Fibroblast of lung (primary cell): ENCODE results near the gene ANK2. TPM values are rescaled to one million over a fixed set of nuclear protein-coding genes. Genes with fewer than 3 reads are reported as not detected.

ENCODE experiments used
- DNase-seq, 2 donors: peaks; one replicate each; pipeline versions ENCODE4 v3.0.0 to v3.0.0-alpha.2; 2010; ENCODE audit warnings: low read depth in 2 of 2
- H2AFZ ChIP-seq: 2 replicates; pipeline ENCODE4 v1.5.1; 2012; ENCODE audit warnings: low read length, control low read depth, inconsistent platforms
- H3K27ac ChIP-seq: 2 replicates; pipeline ENCODE4 v1.5.1; 2011; ENCODE audit warnings: low read length, control low read depth; ENCODE audit not compliant: insufficient read depth
- H3K27me3 ChIP-seq: 2 replicates; pipeline ENCODE4 v1.5.1; 2011; ENCODE audit warnings: mild to moderate bottlenecking, low read length; ENCODE audit not compliant: control insufficient read depth, insufficient read depth
- H3K36me3 ChIP-seq: 2 replicates; pipeline ENCODE4 v1.5.1; 2011; ENCODE audit warnings: low read length; ENCODE audit not compliant: control insufficient read depth, insufficient read depth
- H3K4me1 ChIP-seq: 2 replicates; pipeline ENCODE4 v1.5.1; 2011; ENCODE audit warnings: low read length; ENCODE audit not compliant: control insufficient read depth, insufficient read depth; ENCODE audit errors: extremely low read depth
- H3K4me2 ChIP-seq: 2 replicates; pipeline ENCODE4 v1.5.1; 2011; ENCODE audit warnings: low read length, control low read depth; ENCODE audit not compliant: insufficient read depth; ENCODE audit errors: extremely low read depth
- H3K4me3 ChIP-seq, 4 experiments: fragments of 200-600 bp in 1 of 4; sonication (generic) in 1 of 4; replicated peaks in 1 of 4; 2 replicates each; pipeline ENCODE4 v1.5.1; 2011 to 2016; ENCODE audit warnings: low read length in 4 of 4, low read depth in 3 of 4, mild to moderate bottlenecking in 3 of 4, control low read depth in 2 of 4, inconsistent platforms in 1 of 4, mixed read lengths in 1 of 4; ENCODE audit not compliant: insufficient read depth in 1 of 4; ENCODE audit errors: control extremely low read depth in 1 of 4
- H3K79me2 ChIP-seq: 2 replicates; pipeline ENCODE4 v1.5.1; 2012; ENCODE audit warnings: mild to moderate bottlenecking, low read length, inconsistent platforms; ENCODE audit not compliant: control insufficient read depth, insufficient read depth
- H3K9ac ChIP-seq: 2 replicates; pipeline ENCODE4 v1.5.1; 2011; ENCODE audit warnings: mild to moderate bottlenecking, low read length, control low read depth; ENCODE audit not compliant: insufficient read depth
- H3K9me3 ChIP-seq: 2 replicates; pipeline ENCODE4 v1.5.1; 2012; ENCODE audit warnings: low read depth, low read length; ENCODE audit not compliant: control insufficient read depth, insufficient read depth
- H4K20me1 ChIP-seq: 2 replicates; pipeline ENCODE4 v1.5.1; 2011; ENCODE audit warnings: low read length; ENCODE audit not compliant: control insufficient read depth, insufficient read depth; ENCODE audit errors: extremely low read depth
- EZH2 ChIP-seq: IDR thresholded peaks from 2 replicates; pipeline ENCODE4 v1.5.1; 2012; ENCODE audit warnings: low read length, control low read depth, mild to moderate bottlenecking; ENCODE audit errors: missing control alignments
- polyA plus RNA-seq, 2 donors: library from polyadenylated mRNA; depleted of rRNA in 1 of 2; stranded (reverse) in 1 of 2; unstranded in 1 of 2; fragments of >200 nt; gene quantifications; 2 replicates each; pipeline ENCODE4 v1.2.1, GENCODE V29; 2011 to 2012; ENCODE audit warnings: missing spikeins in 1 of 2
- total RNA-seq: library from RNA; depleted of rRNA; stranded (reverse); fragments of >200 nt; gene quantifications from 2 replicates; pipeline ENCODE4 v1.2.1, GENCODE V29; 2014
- TF ChIP-seq, protein P1 (sequence below), 2 donors: IDR thresholded peaks in 1 of 2; conservative IDR thresholded peaks in 1 of 2; 1 replicate in 1 of 2; 2 replicates in 1 of 2; pipeline ENCODE4 v1.5.1; 2011 to 2012; ENCODE audit warnings: low read length in 2 of 2, control low read depth in 1 of 2, inconsistent platforms in 1 of 2, low read depth in 1 of 2, mild to moderate bottlenecking in 1 of 2

The ANK2 gene
- total and polyA plus RNA-seq, 2 donors (not counting 1 experiment from before 2014, with no cell fraction given) = 10.9 to 95.1 TPM

DNA sequence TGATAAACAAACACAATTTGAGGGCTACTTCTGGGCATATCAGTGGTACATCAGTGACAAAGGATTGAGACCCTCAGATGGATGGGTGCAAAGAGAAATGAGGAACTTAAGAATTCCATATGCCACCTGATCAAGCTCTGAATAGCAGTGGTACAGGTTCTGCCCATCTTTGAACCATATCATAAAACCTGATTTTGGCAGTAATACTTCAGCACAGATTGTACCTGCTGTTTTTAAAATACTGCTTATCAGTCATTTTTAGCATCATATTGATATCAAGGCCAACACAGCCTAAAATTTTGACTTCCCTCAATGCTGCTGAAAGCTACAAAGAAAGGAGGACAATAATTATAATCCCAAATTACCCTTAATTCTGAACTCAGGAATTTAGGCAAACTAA is 41.5 kb downstream of the ANK2 start:
- Histone ChIP-seq H3K4me3 (no peak overlapping the region), H3K4me2 (no peak overlapping the region), H3K79me2 (no peaks in the 10 kb centered on the region), H3K27me3 (no peaks in the 10 kb centered on the region), H2AFZ (no peak overlapping the region), H3K9me3 (no peaks in the 10 kb centered on the region), H3K36me3 (no peaks in the 10 kb centered on the region), H3K4me1 (no peaks in the 10 kb centered on the region), H4K20me1 (no peaks in the 10 kb centered on the region), H3K9ac (no peak overlapping the region), H3K27ac (no peak overlapping the region)
- TF ChIP-seq EZH2 = no peak
- TF ChIP-seq, protein P1, sequence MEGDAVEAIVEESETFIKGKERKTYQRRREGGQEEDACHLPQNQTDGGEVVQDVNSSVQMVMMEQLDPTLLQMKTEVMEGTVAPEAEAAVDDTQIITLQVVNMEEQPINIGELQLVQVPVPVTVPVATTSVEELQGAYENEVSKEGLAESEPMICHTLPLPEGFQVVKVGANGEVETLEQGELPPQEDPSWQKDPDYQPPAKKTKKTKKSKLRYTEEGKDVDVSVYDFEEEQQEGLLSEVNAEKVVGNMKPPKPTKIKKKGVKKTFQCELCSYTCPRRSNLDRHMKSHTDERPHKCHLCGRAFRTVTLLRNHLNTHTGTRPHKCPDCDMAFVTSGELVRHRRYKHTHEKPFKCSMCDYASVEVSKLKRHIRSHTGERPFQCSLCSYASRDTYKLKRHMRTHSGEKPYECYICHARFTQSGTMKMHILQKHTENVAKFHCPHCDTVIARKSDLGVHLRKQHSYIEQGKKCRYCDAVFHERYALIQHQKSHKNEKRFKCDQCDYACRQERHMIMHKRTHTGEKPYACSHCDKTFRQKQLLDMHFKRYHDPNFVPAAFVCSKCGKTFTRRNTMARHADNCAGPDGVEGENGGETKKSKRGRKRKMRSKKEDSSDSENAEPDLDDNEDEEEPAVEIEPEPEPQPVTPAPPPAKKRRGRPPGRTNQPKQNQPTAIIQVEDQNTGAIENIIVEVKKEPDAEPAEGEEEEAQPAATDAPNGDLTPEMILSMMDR (conservative IDR thresholded peaks at IDR 0.05 in 1 of 2, IDR thresholded peaks at IDR 0.05 in 1 of 2; ENCODE audit: low read depth in 1 of 2, low read length in 2 of 2) = no peak
- no peak for DNase-seq

- DNase-seq = peak in 1 of 2 donors; percentile 2
- Histone ChIP-seq H3K36me3 (no peaks in the 10 kb centered on the region), H3K79me2 (no peaks in the 10 kb centered on the region), H3K4me1 (no peaks in the 10 kb centered on the region), H3K27ac (no peak overlapping the region), H3K4me2 (no peak overlapping the region), H4K20me1 (no peaks in the 10 kb centered on the region), H3K27me3 (no peaks in the 10 kb centered on the region), H3K9me3 (no peaks in the 10 kb centered on the region), H3K4me3 (no peak overlapping the region), H2AFZ (no peak overlapping the region), H3K9ac (no peak overlapping the region)
- TF ChIP-seq EZH2 = no peak
- TF ChIP-seq, protein P1 (conservative IDR thresholded peaks at IDR 0.05 in 1 of 2, IDR thresholded peaks at IDR 0.05 in 1 of 2; ENCODE audit: low read depth in 1 of 2, low read length in 2 of 2) = no peak
These were observed 44.9 kb downstream of the ANK2 start for GRCh38 chr4:113094331-113094730.

DNA sequence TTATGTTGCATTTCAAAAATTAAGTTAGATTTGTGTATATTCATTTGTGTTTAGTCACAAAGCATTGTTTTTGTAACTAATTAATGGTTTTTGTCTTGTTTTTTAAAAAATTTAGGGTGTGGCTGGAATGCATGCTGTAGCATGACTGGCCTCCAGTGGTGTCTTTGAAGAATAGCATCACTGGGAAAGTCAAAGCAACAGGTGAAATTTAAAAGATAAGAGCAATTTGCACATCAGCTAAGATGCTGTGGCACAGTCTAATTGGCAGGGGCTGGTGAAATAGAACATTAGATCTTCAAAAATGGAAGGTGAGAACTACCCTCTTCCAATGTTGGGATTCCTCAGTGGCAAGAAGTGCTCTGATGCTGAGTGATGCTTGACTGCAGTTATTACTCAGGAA is 45.3 kb downstream of the ANK2 start:
- Histone ChIP-seq H3K4me3 (no peak overlapping the region), H3K4me2 (no peak overlapping the region), H2AFZ (no peak overlapping the region), H4K20me1 (no peaks in the 10 kb centered on the region), H3K36me3 (no peaks in the 10 kb centered on the region), H3K27ac (no peak overlapping the region), H3K27me3 (no peaks in the 10 kb centered on the region), H3K79me2 (no peaks in the 10 kb centered on the region), H3K9ac (no peak overlapping the region), H3K9me3 (no peaks in the 10 kb centered on the region), H3K4me1 (no peaks in the 10 kb centered on the region)
- TF ChIP-seq, protein P1 (conservative IDR thresholded peaks at IDR 0.05 in 1 of 2, IDR thresholded peaks at IDR 0.05 in 1 of 2; ENCODE audit: low read depth in 1 of 2, low read length in 2 of 2) = peak; percentile 59 to 71
- no peak for TF ChIP-seq EZH2
- peak; percentile 12 to 29 for DNase-seq
